ENCODE results near the gene DYNLT2. TPM values are rescaled to one million over a fixed set of nuclear protein-coding genes. Genes with fewer than 3 reads are reported as not detected.

Gene DYNLT2
- total and polyA plus RNA-seq, 2 of the 13 experiments (the other 11 are each of a cell fraction or from before 2014, with no cell fraction given) = 2.1 to 4.3 TPM

GRCh38 chr6:169723200-169723909, 28.0 kb downstream of the DYNLT2 start:
- peaks cover 60% of the 10 kb centered on the region for H3K4me1 ChIP-seq (ENCODE audit: insufficient read depth, low read length)
- FAIRE-seq = no peak
- H3K79me2 ChIP-seq (ENCODE audit: insufficient read depth, low read length) = peaks cover 51% of the 10 kb centered on the region
- H3K9ac ChIP-seq (ENCODE audit: insufficient read depth, low read depth, low read length) = peak overlapping the region; percentile 86
- ChIA-PET CTCF (ENCODE audit: low intra/inter-chr PET ratio, low total read pairs) (no interaction called here), POLR2A (interaction anchor here (0.6 to 5.7 kb wide), 8 partner anchors 8 to 831 kb away, joined by 3 to 81 read pairs (median 8); partner anchors contain the start of genes C6orf120, DYNLT2, ERMARD and TBP)
- peaks cover 2 to 10% of the 10 kb centered on the region in 2 experiments; a peak in 4 of 5 replicates for H3K36me3 ChIP-seq (replicated peaks in 1 of 2; ENCODE audit: control insufficient read depth in 1 of 2, insufficient read depth in 2 of 2, low read length in 2 of 2)
- H3K9me3 ChIP-seq (ENCODE audit: low read length) = no peaks in the 10 kb centered on the region
- H3K27ac ChIP-seq (ENCODE audit: extremely low read length, insufficient read depth, low read length) = peak overlapping the region; percentile 72
- peaks cover 45% of the 10 kb centered on the region for H4K20me1 ChIP-seq (ENCODE audit: insufficient read depth, low read length)
- in situ Hi-C loops (cut with HindIII; ENCODE audit: extremely low pct_ligation_motif_present, low pct_unique_long_range_greater_than_20kb) (no loop called here), intact Hi-C loops (cut with micrococcal nuclease; ENCODE audit: unreplicated experiment) (no loop called here)
- no peaks in the 10 kb centered on the region; a peak in 1 of 5 replicates for H3K27me3 ChIP-seq (ENCODE audit: control insufficient read depth in 1 of 2, insufficient read depth in 2 of 2, low read length in 2 of 2)
- H3K4me2 ChIP-seq (ENCODE audit: low read depth, low read length) = peak overlapping the region; percentile 94
- BruUV-seq (replicated peaks) = no TSS peak
- ATAC-seq = peak; percentile 20
- WGBS (ENCODE audit: low lambda C conversion rate) = under 1% methylated on average over 20 of the region's 70 CpGs
- H2AFZ ChIP-seq (ENCODE audit: low read length) = no peak overlapping the region
- peak; percentile 39 for DNase-seq (ENCODE audit: low spot score)
- H3K4me3 ChIP-seq (replicated peaks in 1 of 3; ENCODE audit: insufficient read depth in 1 of 3, low read depth in 2 of 3, low read length in 3 of 3) = peak overlapping the region; percentile 82 to 93 (median 90)
- TF ChIP-seq RFXANK (CRISPR knock-in tag; IDR thresholded peaks at IDR 0.05) (no peak), ZBTB40 (IDR thresholded peaks at IDR 0.05) (no peak), ZBTB40 (CRISPR knock-in tag; IDR thresholded peaks at IDR 0.05) (no peak), ARNT2 (CRISPR knock-in tag; IDR thresholded peaks at IDR 0.05; ENCODE audit: low read depth) (no peak; the same call in 1 of the 2 replicates), ZNF670 (CRISPR knock-in tag; IDR thresholded peaks at IDR 0.05; ENCODE audit: borderline replicate concordance) (no peak), SMAD9 (CRISPR knock-in tag; IDR thresholded peaks at IDR 0.05) (no peak; the same call in 1 of the 2 replicates), CREM (IDR thresholded peaks at IDR 0.05) (no peak), CREM (CRISPR knock-in tag; IDR thresholded peaks at IDR 0.05) (no peak), BCL6 (CRISPR knock-in tag; IDR thresholded peaks at IDR 0.05) (no peak), ZBTB25 (CRISPR knock-in tag; IDR thresholded peaks at IDR 0.05) (no peak), ZNF772 (CRISPR knock-in tag; IDR thresholded peaks at IDR 0.05) (no peak), ZNF781 (CRISPR knock-in tag; IDR thresholded peaks at IDR 0.05; ENCODE audit: borderline replicate concordance, not compliant biosample characterization) (no peak), ZNF576 (CRISPR knock-in tag; IDR thresholded peaks at IDR 0.05) (no peak)

Measured in HepG2 (cell line).